HepG2 (cell line): ENCODE measurements around the gene TMEM258. TPM values are rescaled to one million over a fixed set of nuclear protein-coding genes. Genes with fewer than 3 reads are reported as not detected.

Experiments
- ATAC-seq: fragments of 200-7000 bp; cut with Tn5 transposase; 3 replicates; pipeline ENCODE4 v1.9.1; 2020; ENCODE audit warnings: mild to moderate bottlenecking, moderate library complexity
- BruUV-seq: library from RNA; stranded (reverse); fragments of 400-500 nt; replicated peaks from 2 replicates; lab custom pipeline; 2021; lab: Mats Ljungman, UMichigan
- CTCF ChIA-PET: fragments of 300-600 bp; formaldehyde crosslinking; extraction: SDS; loops from one replicate; lab custom pipeline; 2021; ENCODE audit warnings: low total read pairs, inconsistent platforms, low intra/inter-chr PET ratio; lab: Yijun Ruan, JAX
- POLR2A ChIA-PET: fragments of 350-600 bp; sonication (Branson Sonifier 250); formaldehyde crosslinking; loops from one replicate; lab custom pipeline; 2020; ENCODE audit warnings: antibody characterized with exemption, inconsistent platforms; lab: Yijun Ruan, JAX
- DNase-seq: peaks from one replicate; pipeline ENCODE4 v3.0.0-alpha.2; 2015; ENCODE audit warnings: low spot score
- FAIRE-seq: peaks from 3 replicates; lab custom pipeline; 2011; peaks lifted over from hg19 to GRCh38; lab: Jason Lieb, UNC
- H2AFZ ChIP-seq: one replicate; pipeline ENCODE4 v1.6.1; 2011; ENCODE audit warnings: low read length, inconsistent platforms
- H3K27ac ChIP-seq: fragments of 300-600 bp; 3 replicates; pipeline ENCODE4 v1.8.0; 2011; ENCODE audit warnings: mixed run types, mild to moderate bottlenecking, mixed read lengths, low read length, inconsistent platforms; ENCODE audit not compliant: insufficient read depth; ENCODE audit errors: extremely low read length
- H3K27me3 ChIP-seq, 2 experiments: fragments of 200-600 bp in 1 of 2; 2 replicates in 1 of 2; 3 replicates in 1 of 2; pipeline versions ENCODE4 v1.6.0 to v1.8.0; 2011; ENCODE audit warnings: low read length in 2 of 2, mild to moderate bottlenecking in 2 of 2, moderate library complexity in 2 of 2, inconsistent platforms in 1 of 2; ENCODE audit not compliant: insufficient read depth in 2 of 2, control insufficient read depth in 1 of 2
- H3K36me3 ChIP-seq, 2 experiments: fragments of 200-600 bp in 1 of 2; replicated peaks in 1 of 2; 2 replicates in 1 of 2; 3 replicates in 1 of 2; pipeline versions ENCODE4 v1.5.1 to v1.8.0; 2011; ENCODE audit warnings: low read length in 2 of 2, inconsistent platforms in 1 of 2; ENCODE audit not compliant: insufficient read depth in 2 of 2, control insufficient read depth in 1 of 2
- H3K4me1 ChIP-seq: 2 replicates; pipeline ENCODE4 v1.5.1; 2012; ENCODE audit warnings: low read length, inconsistent platforms; ENCODE audit not compliant: insufficient read depth
- H3K4me2 ChIP-seq: 2 replicates; pipeline ENCODE4 v1.6.0; 2011; ENCODE audit warnings: low read depth, low read length, inconsistent platforms
- H3K4me3 ChIP-seq, 3 experiments: fragments of 200-600 bp in 1 of 3; sonication (generic), shearing (Covaris generic) in 1 of 3; replicated peaks in 1 of 3; 2 replicates each; pipeline ENCODE4 v1.5.1; 2011 to 2016; ENCODE audit warnings: low read length in 3 of 3, inconsistent platforms in 2 of 3, low read depth in 2 of 3, mild to moderate bottlenecking in 2 of 3, control low read depth in 1 of 3, mixed read lengths in 1 of 3; ENCODE audit not compliant: insufficient read depth in 1 of 3
- H3K79me2 ChIP-seq: one replicate; pipeline ENCODE4 v1.6.1; 2011; ENCODE audit warnings: low read length, inconsistent platforms; ENCODE audit not compliant: insufficient read depth
- H3K9ac ChIP-seq: 2 replicates; pipeline ENCODE4 v1.6.0; 2011; ENCODE audit warnings: mild to moderate bottlenecking, low read depth, low read length, inconsistent platforms; ENCODE audit not compliant: insufficient read depth
- H3K9me3 ChIP-seq: 2 replicates; pipeline ENCODE4 v1.5.1; 2012; ENCODE audit warnings: mild to moderate bottlenecking, low read length
- H4K20me1 ChIP-seq: 2 replicates; pipeline ENCODE4 v1.6.0; 2011; ENCODE audit warnings: inconsistent platforms, mild to moderate bottlenecking, low read length, moderate library complexity; ENCODE audit not compliant: insufficient read depth
- CSRNP2 ChIP-seq: sonication (generic); formaldehyde crosslinking; conservative IDR thresholded peaks from 2 replicates; pipeline ENCODE4 v1.8.0; 2022; ENCODE audit warnings: low read depth, missing genetic modification reagents
- ELK4 ChIP-seq: sonication (generic); formaldehyde crosslinking; IDR thresholded peaks from 2 replicates; pipeline ENCODE4 v1.9.0; 2021; ENCODE audit warnings: missing genetic modification reagents, borderline replicate concordance
- HES4 ChIP-seq: sonication (generic); formaldehyde crosslinking; IDR thresholded peaks from 2 replicates; pipeline ENCODE4 v1.9.0; 2021; ENCODE audit warnings: mild to moderate bottlenecking, missing genetic modification reagents, borderline replicate concordance
- KDM1A ChIP-seq: IDR thresholded peaks from 2 replicates; pipeline ENCODE4 v1.6.1; 2016; ENCODE audit warnings: missing compliant biosample characterization
- KDM6A ChIP-seq: IDR thresholded peaks from 2 replicates; pipeline ENCODE4 v1.6.1; 2016; ENCODE audit warnings: low read depth
- PRPF4 ChIP-seq: fragments of 200-400 bp; formaldehyde crosslinking; IDR thresholded peaks from 2 replicates; pipeline ENCODE4 v1.6.1; 2016; ENCODE audit warnings: low read length, low read depth; ENCODE audit not compliant: poor library complexity, severe bottlenecking
- SRY ChIP-seq: sonication (generic); formaldehyde crosslinking; IDR thresholded peaks from 2 replicates; pipeline ENCODE4 v1.8.0; 2022; ENCODE audit warnings: mild to moderate bottlenecking, missing genetic modification reagents
- TBP ChIP-seq: sonication (generic); formaldehyde crosslinking; IDR thresholded peaks from 2 replicates; pipeline ENCODE4 v1.5.0; 2020; ENCODE audit warnings: missing genetic modification reagents
- TGIF2 ChIP-seq: IDR thresholded peaks from 2 replicates; pipeline ENCODE4 v1.6.1; 2016; ENCODE audit warnings: control low read depth, missing compliant biosample characterization
- ZNF180 ChIP-seq: sonication (generic); formaldehyde crosslinking; IDR thresholded peaks from 2 replicates; pipeline ENCODE4 v1.4.0; 2020; ENCODE audit warnings: low read depth, missing genetic modification reagents, borderline replicate concordance
- ZNF282 ChIP-seq: fragments of 450-650 bp; IDR thresholded peaks from 2 replicates; pipeline ENCODE4 v1.6.1; 2018; ENCODE audit not compliant: partially characterized antibody
- ZNF383 ChIP-seq: sonication (generic); formaldehyde crosslinking; IDR thresholded peaks from 2 replicates; pipeline ENCODE4 v1.4.0; 2020; ENCODE audit warnings: missing genetic modification reagents, mild to moderate bottlenecking, borderline replicate concordance
- ZNF431 ChIP-seq: sonication (generic); formaldehyde crosslinking; IDR thresholded peaks from 2 replicates; pipeline ENCODE4 v1.9.0; 2022; ENCODE audit warnings: missing genetic modification reagents, low read depth, mild to moderate bottlenecking, borderline replicate concordance
- ZNF75D ChIP-seq: sonication (generic); formaldehyde crosslinking; IDR thresholded peaks from 2 replicates; pipeline ENCODE4 v1.8.1; 2023; ENCODE audit warnings: missing genetic modification reagents, mild to moderate bottlenecking, borderline replicate concordance
- WGBS: methylation state at CpG from one replicate; pipeline ENCODE4 v1.1.6; 2017; ENCODE audit warnings: low lambda C conversion rate; 5-methylcytosine and 5-hydroxymethylcytosine counted together
- in situ Hi-C: cut with HindIII; loops from 2 replicates; pipeline ENCODE4 v1.10.0; 2017; ENCODE audit warnings: low pct_unique_long_range_greater_than_20kb; ENCODE audit not compliant: extremely low pct_ligation_motif_present
- intact Hi-C: fragments of 100-400 bp; cut with micrococcal nuclease; formaldehyde crosslinking; loops from one replicate; pipeline ENCODE4 v1.10.0; 2022; ENCODE audit not compliant: unreplicated experiment
- polyA plus RNA-seq, 8 experiments: library from polyadenylated mRNA; depleted of rRNA in 3 of 8; stranded (reverse) in 7 of 8; unstranded in 1 of 8; fragments of >200 nt; fragmentation: Illumina TruSeq in 4 of 8; extraction: Trizol in 4 of 8; gene quantifications; 2 replicates each; pipeline versions ENCODE4 v1.2.1 to v1.2.3, GENCODE V29; 2011 to 2016; ENCODE audit warnings: low read depth in 4 of 8, missing spikeins in 1 of 8, mixed read lengths in 1 of 8; ENCODE audit not compliant: insufficient read depth in 1 of 8
- total RNA-seq, 5 experiments: library from RNA; depleted of rRNA; stranded (reverse); fragments of >200 nt; fragmentation: Illumina TruSeq; extraction: Trizol; gene quantifications; 2 replicates each; pipeline ENCODE4 v1.2.3, GENCODE V29; 2016; ENCODE audit warnings: low read depth in 1 of 5
- TF ChIP-seq, protein P1 (sequence below), 2 experiments: fragments of 450-650 bp in 1 of 2; sonication (generic) in 1 of 2; formaldehyde crosslinking; IDR thresholded peaks; 2 replicates each; pipeline versions ENCODE4 v1.5.0 to v1.8.0; 2020 to 2022; ENCODE audit warnings: mild to moderate bottlenecking in 1 of 2, missing genetic modification reagents in 1 of 2
- TF ChIP-seq, protein P2 (sequence below): sonication (generic); formaldehyde crosslinking; IDR thresholded peaks from 2 replicates; pipeline ENCODE4 v1.5.0; 2020; ENCODE audit warnings: missing genetic modification reagents

TMEM258 gene
- total and polyA plus RNA-seq, 2 of the 13 experiments (the other 11 are each of a cell fraction or from before 2014, with no cell fraction given) = 175 to 424 TPM

- WGBS = 93% methylated on average over 9 of the region's 13 CpGs
- TF ChIP-seq, protein P1, sequence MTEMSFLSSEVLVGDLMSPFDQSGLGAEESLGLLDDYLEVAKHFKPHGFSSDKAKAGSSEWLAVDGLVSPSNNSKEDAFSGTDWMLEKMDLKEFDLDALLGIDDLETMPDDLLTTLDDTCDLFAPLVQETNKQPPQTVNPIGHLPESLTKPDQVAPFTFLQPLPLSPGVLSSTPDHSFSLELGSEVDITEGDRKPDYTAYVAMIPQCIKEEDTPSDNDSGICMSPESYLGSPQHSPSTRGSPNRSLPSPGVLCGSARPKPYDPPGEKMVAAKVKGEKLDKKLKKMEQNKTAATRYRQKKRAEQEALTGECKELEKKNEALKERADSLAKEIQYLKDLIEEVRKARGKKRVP (CRISPR knock-in tag; IDR thresholded peaks at IDR 0.05) = no peak
- TF ChIP-seq, protein P2, sequence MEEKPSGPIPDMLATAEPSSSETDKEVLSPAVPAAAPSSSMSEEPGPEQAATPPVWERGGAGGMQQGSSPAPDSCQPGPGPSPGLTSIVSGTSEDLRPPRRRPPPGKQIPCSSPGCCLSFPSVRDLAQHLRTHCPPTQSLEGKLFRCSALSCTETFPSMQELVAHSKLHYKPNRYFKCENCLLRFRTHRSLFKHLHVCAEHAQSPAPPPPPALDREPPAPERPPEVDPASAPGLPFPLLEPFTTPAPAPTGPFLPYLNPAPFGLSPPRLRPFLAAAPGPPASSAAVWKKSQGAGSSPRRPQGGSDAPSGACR (CRISPR knock-in tag) = no peak
- TF ChIP-seq PRPF4 (no peak), KDM1A (CRISPR knock-in tag) (no peak), SRY (CRISPR knock-in tag) (no peak), TBP (CRISPR knock-in tag) (no peak), ZNF431 (CRISPR knock-in tag) (no peak), TGIF2 (CRISPR knock-in tag) (no peak), CSRNP2 (CRISPR knock-in tag) (no peak), ZNF75D (no peak), ZNF383 (CRISPR knock-in tag) (no peak), KDM6A (CRISPR knock-in tag) (no peak), ELK4 (no peak), ZNF282 (no peak), HES4 (CRISPR knock-in tag) (no peak), ZNF180 (no peak)
These were observed 31.5 kb downstream of the TMEM258 start for GRCh38 chr11:61760946-61761345.

More at GRCh38 chr11:61760946-61761345, 31.5 kb downstream of the TMEM258 start:
- intact Hi-C loops (no loop called here), in situ Hi-C loops (no loop called here)
- H3K4me3 ChIP-seq = no peak overlapping the region
- ChIA-PET POLR2A (no interaction called here), CTCF (no interaction called here)
- H3K27me3 ChIP-seq = no peaks in the 10 kb centered on the region
- no peak overlapping the region for H3K9ac ChIP-seq
- H4K20me1 ChIP-seq = 0 out of 2 replicates have a peak, but pooled peaks cover 2% of the 10 kb centered on the region
- ATAC-seq (no peak), FAIRE-seq (no peak), DNase-seq (no peak)
- no peaks in the 10 kb centered on the region for H3K9me3 ChIP-seq
- H3K27ac ChIP-seq = no peak overlapping the region
- H3K79me2 ChIP-seq = peaks cover 36% of the 10 kb centered on the region
- no peaks in the 10 kb centered on the region; a peak in 1 of 5 replicates for H3K36me3 ChIP-seq
- H2AFZ ChIP-seq = no peak overlapping the region
- H3K4me1 ChIP-seq = peaks cover 49% of the 10 kb centered on the region
- H3K4me2 ChIP-seq = no peak overlapping the region
- no TSS peak for BruUV-seq
